Measurements from ENCODE around the gene PSMB5. TPM values are rescaled to one million over a fixed set of nuclear protein-coding genes. Genes with fewer than 3 reads are reported as not detected.

Gene PSMB5
- total and polyA plus RNA-seq, 9 of the 15 experiments (the other 6 are each of a cell fraction or from before 2014, with no cell fraction given): 198 to 1,870 (median 269) TPM

DNA sequence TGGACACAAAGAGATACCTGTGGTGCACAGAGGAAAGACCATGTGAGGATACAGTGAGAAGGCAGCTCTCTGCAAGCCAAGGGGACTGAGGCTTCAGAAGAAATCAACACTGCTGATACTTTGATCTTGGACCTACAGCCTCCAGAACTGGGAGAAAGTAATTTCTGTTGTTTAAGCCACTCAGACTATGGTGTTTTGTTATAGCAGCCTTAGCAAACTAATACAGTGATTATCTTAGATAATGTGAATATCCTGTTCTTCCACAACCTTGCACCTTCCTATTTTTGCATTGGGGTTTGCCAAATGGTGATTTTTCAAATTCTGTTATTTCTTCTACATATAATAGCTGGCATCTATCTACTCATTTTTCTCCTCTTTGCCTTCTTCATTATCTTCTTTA lies 16.6 kb downstream of the PSMB5 start:
- CTCF ChIA-PET (ENCODE audit: low intra/inter-chr PET ratio): no interaction called here
- no peak for DNase-seq (ENCODE audit: extremely low read depth in 1 of 4, low spot score in 3 of 4)
- no peak for TF ChIP-seq ELF1 (tag; IDR thresholded peaks at IDR 0.05)
- TF ChIP-seq HOXB6 (CRISPR knock-in tag; IDR thresholded peaks at IDR 0.05; ENCODE audit: borderline replicate concordance): no peak
- TF ChIP-seq ETV6 (IDR thresholded peaks at IDR 0.05; ENCODE audit: borderline replicate concordance in 1 of 2, low read depth in 2 of 2, low read length in 1 of 2): no peak
- TF ChIP-seq ETV6 (CRISPR knock-in tag; IDR thresholded peaks at IDR 0.05; ENCODE audit: borderline replicate concordance): no peak
- peak; percentile 93 for TF ChIP-seq ZNF12 (CRISPR knock-in tag; IDR thresholded peaks at IDR 0.05)
- TF ChIP-seq RBM25 (IDR thresholded peaks at IDR 0.05; ENCODE audit: low read depth, low read length, severe bottlenecking): no peak
- TF ChIP-seq EGR1 (conservative IDR thresholded peaks at IDR 0.05): no peak
- no peak for TF ChIP-seq RBM39 (optimal IDR thresholded peaks at IDR 0.05; ENCODE audit: low read depth, low read length)
- TF ChIP-seq ZNF766 (CRISPR knock-in tag; conservative IDR thresholded peaks at IDR 0.05): no peak
- Histone ChIP-seq H3K9me1 (ENCODE audit: control insufficient read depth, insufficient read depth, low read length) (no peaks in the 10 kb centered on the region), H3K4me3 (no peak overlapping the region), H3K4me2 (ENCODE audit: insufficient read depth, low read length) (no peak overlapping the region), H3K27ac (ENCODE audit: extremely low read depth, low read depth, low read length) (no peak overlapping the region), H3K36me3 (ENCODE audit: control insufficient read depth, insufficient read depth, low read length) (no peaks in the 10 kb centered on the region), H3K27me3 (ENCODE audit: control insufficient read depth in 2 of 2, insufficient read depth in 2 of 2, low read length in 2 of 2) (no peaks in the 10 kb centered on the region), H4K20me1 (replicated peaks; ENCODE audit: control insufficient read depth, insufficient read depth, low read length) (peaks cover 2% of the 10 kb centered on the region; the same call in 1 of the 2 replicates), H3K79me2 (ENCODE audit: control insufficient read depth, insufficient read depth, low read length) (no peaks in the 10 kb centered on the region), H2AFZ (ENCODE audit: low read depth, low read length) (no peak overlapping the region), H3K9ac (ENCODE audit: insufficient read depth in 1 of 2, low read depth in 2 of 2, low read length in 2 of 2) (no peak overlapping the region), H3K4me1 (replicated peaks in 1 of 2; ENCODE audit: control insufficient read depth in 2 of 2, insufficient read depth in 2 of 2, low read length in 2 of 2) (peaks cover 28 to 33% of the 10 kb centered on the region in 2 experiments; a peak in 4 of 5 replicates), H3K9me3 (replicated peaks; ENCODE audit: control insufficient read depth, insufficient read depth, low read depth, low read length) (no peaks in the 10 kb centered on the region)
- no TSS peak for BruUV-seq (replicated peaks)
- in situ Hi-C loops (cut with MboI) (no loop called here), intact Hi-C loops (cut with micrococcal nuclease) (no loop called here)
- no peak for ATAC-seq
- no peak for FAIRE-seq
- POLR2A ChIA-PET: interaction anchor here (0.9 to 4.7 kb wide), 2 partner anchors 11 to 76 kb away, joined by 3 to 29 read pairs; no protein-coding TSS in a partner anchor
